ENCODE measurements around the gene APBA2.

The APBA2 gene

GRCh38 chr15:29079479-29079878 is 193.7 kb downstream of the APBA2 start:
- in situ Hi-C loops (cut with MboI; ENCODE audit: low pct_unique_long_range_greater_than_20kb, low sequenced_read_pairs, unreplicated experiment) = no loop called here
- no peak for DNase-seq (ENCODE audit: low spot score)
- no peak for TF ChIP-seq CTCF (IDR thresholded peaks at IDR 0.05; ENCODE audit: extremely low read depth, insufficient read depth, missing control alignments)

- no peak for DNase-seq (ENCODE audit: low spot score)
- in situ Hi-C loops (cut with MboI; ENCODE audit: low pct_unique_long_range_greater_than_20kb, low sequenced_read_pairs, unreplicated experiment) = no loop called here
- TF ChIP-seq CTCF (IDR thresholded peaks at IDR 0.05; ENCODE audit: extremely low read depth, insufficient read depth, missing control alignments) = no peak
Measured at GRCh38 chr15:29081781-29082180, 196.0 kb downstream of the APBA2 start.

GRCh38 chr15:29083161-29083560 is 197.4 kb downstream of the APBA2 start:
- in situ Hi-C loops (cut with MboI; ENCODE audit: low pct_unique_long_range_greater_than_20kb, low sequenced_read_pairs, unreplicated experiment) = no loop called here
- TF ChIP-seq CTCF (IDR thresholded peaks at IDR 0.05; ENCODE audit: extremely low read depth, insufficient read depth, missing control alignments) = no peak
- DNase-seq (ENCODE audit: low spot score) = no peak

GRCh38 chr15:29083858-29084257 is 198.1 kb downstream of the APBA2 start:
- in situ Hi-C loops (cut with MboI; ENCODE audit: low pct_unique_long_range_greater_than_20kb, low sequenced_read_pairs, unreplicated experiment) = no loop called here
- no peak for TF ChIP-seq CTCF (IDR thresholded peaks at IDR 0.05; ENCODE audit: extremely low read depth, insufficient read depth, missing control alignments)
- DNase-seq (ENCODE audit: low spot score) = no peak

GRCh38 chr15:29086001-29086400 is 200.2 kb downstream of the APBA2 start:
- in situ Hi-C loops (cut with MboI; ENCODE audit: low pct_unique_long_range_greater_than_20kb, low sequenced_read_pairs, unreplicated experiment) = no loop called here
- TF ChIP-seq CTCF (IDR thresholded peaks at IDR 0.05; ENCODE audit: extremely low read depth, insufficient read depth, missing control alignments) = no peak
- DNase-seq (ENCODE audit: low spot score) = no peak

- TF ChIP-seq CTCF (IDR thresholded peaks at IDR 0.05; ENCODE audit: extremely low read depth, insufficient read depth, missing control alignments) = no peak
- in situ Hi-C loops (cut with MboI; ENCODE audit: low pct_unique_long_range_greater_than_20kb, low sequenced_read_pairs, unreplicated experiment) = no loop called here
- no peak for DNase-seq (ENCODE audit: low spot score)
Measured at GRCh38 chr15:29086891-29087290, 201.1 kb downstream of the APBA2 start.

Data from GM13977 (cell line).